Fibroblast of pulmonary artery (primary cell): ENCODE data around the gene LENG8.

Experiments
- DNase-seq: peaks from one replicate; pipeline ENCODE4 v3.0.0-alpha.2; 2010; ENCODE audit warnings: low read depth
- H3K4me3 ChIP-seq: replicated peaks from 2 replicates; pipeline ENCODE4 v1.5.1; 2011; ENCODE audit warnings: low read depth, mild to moderate bottlenecking, control low read depth, low read length, moderate library complexity
- CTCF ChIP-seq: IDR thresholded peaks from 2 replicates; pipeline ENCODE4 v1.5.1; 2011; ENCODE audit warnings: mild to moderate bottlenecking, control low read depth, low read length, inconsistent platforms; ENCODE audit errors: missing control alignments

Gene LENG8

GRCh38 chr19:54429176-54429495 lies 19.9 kb upstream of the LENG8 start:
- no peak for TF ChIP-seq CTCF
- no peak for DNase-seq
- H3K4me3 ChIP-seq, result no peak overlapping the region

- TF ChIP-seq CTCF, result no peak
- DNase-seq, result no peak
Observed at GRCh38 chr19:54429545-54430227, 19.3 kb upstream of the LENG8 start.

GRCh38 chr19:54430306-54431254 lies 18.4 kb upstream of the LENG8 start:
- peak; percentile 40 for DNase-seq
- no peak for TF ChIP-seq CTCF
- peak overlapping the region; percentile 30 for H3K4me3 ChIP-seq

More at GRCh38 chr19:54429545-54430227, 19.3 kb upstream of the LENG8 start:
- H3K4me3 ChIP-seq, result no peak overlapping the region

GRCh38 chr19:54431255-54431838 lies 17.7 kb upstream of the LENG8 start:
- no peak for TF ChIP-seq CTCF
- DNase-seq, result peak; percentile 41

GRCh38 chr19:54432144-54432738 lies 16.8 kb upstream of the LENG8 start:
- no peak for DNase-seq
- no peak overlapping the region for H3K4me3 ChIP-seq
- no peak for TF ChIP-seq CTCF

More at GRCh38 chr19:54431255-54431838, 17.7 kb upstream of the LENG8 start:
- no peak overlapping the region for H3K4me3 ChIP-seq

- DNase-seq, result no peak
- H3K4me3 ChIP-seq, result no peak overlapping the region
- no peak for TF ChIP-seq CTCF
Observed at GRCh38 chr19:54433697-54434096, 15.3 kb upstream of the LENG8 start.
